Caco-2 (cell line): ENCODE results near the gene VWA3A. TPM values are rescaled to one million over a fixed set of nuclear protein-coding genes. Genes with fewer than 3 reads are reported as not detected.

Source experiments
- BruUV-seq: library from RNA; stranded (reverse); fragments of 400-500 nt; replicated peaks from 2 replicates; lab custom pipeline; 2021; lab: Mats Ljungman, UMichigan
- CTCF ChIA-PET: fragments of 300-600 bp; sonication (Branson Sonifier 250); formaldehyde crosslinking; loops from one replicate; lab custom pipeline; 2022; ENCODE audit warnings: antibody characterized with exemption; lab: Charles Lee
- POLR2A ChIA-PET: fragments of 300-600 bp; sonication (Branson Sonifier 250); formaldehyde crosslinking; loops from one replicate; lab custom pipeline; 2022; ENCODE audit warnings: antibody characterized with exemption; lab: Charles Lee
- DNase-seq, 2 experiments: peaks; one replicate each; pipeline versions ENCODE4 v3.0.0 to v3.0.0-alpha.2; 2020 to 2022
- H3K27me3 ChIP-seq: replicated peaks from 2 replicates; pipeline ENCODE4 v1.6.0; 2011; ENCODE audit warnings: low read length; ENCODE audit not compliant: control insufficient read depth, insufficient read depth
- H3K36me3 ChIP-seq: 2 replicates; pipeline ENCODE4 v1.5.1; 2011; ENCODE audit warnings: low read length; ENCODE audit not compliant: control insufficient read depth, insufficient read depth
- H3K4me1 ChIP-seq: fragments of 250-450 bp; sonication (Bioruptor Pico); 2 replicates; pipeline ENCODE4 v1.5.1; 2020; ENCODE audit warnings: mild to moderate bottlenecking
- H3K4me3 ChIP-seq: 2 replicates; pipeline ENCODE4 v1.5.1; 2011; ENCODE audit warnings: low read depth, mild to moderate bottlenecking, control low read depth, low read length
- H3K9me3 ChIP-seq: fragments of 250-450 bp; sonication (Bioruptor Pico); 2 replicates; pipeline ENCODE4 v1.5.1; 2020; ENCODE audit warnings: mild to moderate bottlenecking, moderate library complexity
- H3K27ac Mint-ChIP-seq: one replicate; pipeline ENCODE4 v1.8.0; 2022; ENCODE audit warnings: mixed read lengths; ENCODE audit not compliant: unreplicated experiment
- H3K27me3 Mint-ChIP-seq: one replicate; pipeline ENCODE4 v1.8.0; 2022; ENCODE audit warnings: mixed read lengths; ENCODE audit not compliant: insufficient read depth, unreplicated experiment
- H3K36me3 Mint-ChIP-seq: one replicate; pipeline ENCODE4 v1.8.0; 2022; ENCODE audit warnings: mild to moderate bottlenecking, mixed read lengths; ENCODE audit not compliant: insufficient read depth, unreplicated experiment
- H3K4me1 Mint-ChIP-seq: one replicate; pipeline ENCODE4 v1.8.0; 2022; ENCODE audit warnings: low read depth, mixed read lengths; ENCODE audit not compliant: unreplicated experiment
- H3K4me3 Mint-ChIP-seq: one replicate; pipeline ENCODE4 v1.8.0; 2022; ENCODE audit warnings: mild to moderate bottlenecking, moderate library complexity, mixed read lengths; ENCODE audit not compliant: unreplicated experiment
- H3K9me3 Mint-ChIP-seq: one replicate; pipeline ENCODE4 v1.8.0; 2022; ENCODE audit warnings: mixed read lengths; ENCODE audit not compliant: unreplicated experiment
- CTCF ChIP-seq, 2 experiments: fragments of 200-600 bp in 1 of 2; IDR thresholded peaks; 1 replicate in 1 of 2; 2 replicates in 1 of 2; pipeline versions ENCODE4 v1.5.1 to v1.8.0; 2011 to 2022; ENCODE audit warnings: antibody characterized with exemption in 1 of 2, control low read depth in 1 of 2, inconsistent platforms in 1 of 2, low read depth in 1 of 2, low read length in 1 of 2, mild to moderate bottlenecking in 1 of 2, moderate library complexity in 1 of 2; ENCODE audit not compliant: insufficient read depth in 1 of 2, severe bottlenecking in 1 of 2, unreplicated experiment in 1 of 2
- intact Hi-C: fragments of 100-400 bp; cut with micrococcal nuclease; formaldehyde crosslinking; loops from one replicate; pipeline ENCODE4 v1.10.0; 2022; ENCODE audit not compliant: unreplicated experiment
- total RNA-seq: library from RNA; stranded (reverse); gene quantifications from 2 replicates; pipeline ENCODE4 v1.2.3, GENCODE V29; 2022

VWA3A gene
- total RNA-seq, 1 experiment from 2014 or later, result not detected

- Mint-ChIP-seq H3K4me1 (no peaks in the 10 kb centered on the region), H3K27ac (no peak overlapping the region), H3K27me3 (no peaks in the 10 kb centered on the region), H3K4me3 (no peak overlapping the region), H3K9me3 (no peaks in the 10 kb centered on the region), H3K36me3 (no peaks in the 10 kb centered on the region)
- Histone ChIP-seq H3K9me3 (no peaks in the 10 kb centered on the region), H3K27me3 (no peaks in the 10 kb centered on the region), H3K36me3 (no peaks in the 10 kb centered on the region; the same call in 1 of the 2 replicates), H3K4me3 (no peak overlapping the region), H3K4me1 (no peaks in the 10 kb centered on the region)
- DNase-seq, result no peak
- intact Hi-C loops, result no loop called here
- POLR2A ChIA-PET, result no interaction called here
- no TSS peak for BruUV-seq
- CTCF ChIA-PET, result interaction anchor here (1.4 kb wide), 1 partner anchor 14 kb away, joined by 4 read pairs; no protein-coding TSS in a partner anchor
- no peak for TF ChIP-seq CTCF (IDR thresholded peaks at IDR 0.05; ENCODE audit: insufficient read depth in 1 of 2, low read depth in 1 of 2, low read length in 1 of 2, severe bottlenecking in 1 of 2, unreplicated experiment in 1 of 2)
Measured at GRCh38 chr16:22091721-22092120, 620 bp upstream of the VWA3A start.

DNA sequence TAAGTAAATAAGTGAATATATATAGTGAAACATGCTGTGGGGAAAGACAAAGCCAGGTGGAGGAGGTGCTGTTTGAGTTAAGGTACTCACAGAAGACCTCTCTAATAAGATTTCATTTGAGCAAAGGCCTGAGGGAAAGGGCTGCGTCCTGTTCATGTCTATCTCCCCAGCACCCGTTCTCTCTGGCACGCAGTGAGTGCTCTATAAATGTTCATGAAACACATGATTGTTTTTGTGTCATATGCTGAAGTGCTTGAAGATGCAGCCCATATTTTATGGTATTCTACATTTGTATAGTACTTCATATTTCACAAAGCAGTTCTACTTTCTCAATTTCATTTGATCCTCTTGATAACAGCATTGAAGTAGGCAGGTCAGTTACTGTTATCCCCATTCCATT lies 990 bp downstream of the VWA3A start:
- Mint-ChIP-seq H3K4me3 (no peak overlapping the region), H3K27ac (no peak overlapping the region), H3K9me3 (no peaks in the 10 kb centered on the region), H3K4me1 (no peaks in the 10 kb centered on the region), H3K36me3 (no peaks in the 10 kb centered on the region), H3K27me3 (peaks cover 3% of the 10 kb centered on the region)
- no TSS peak for BruUV-seq
- Histone ChIP-seq H3K4me1 (no peaks in the 10 kb centered on the region), H3K4me3 (no peak overlapping the region), H3K9me3 (no peaks in the 10 kb centered on the region), H3K27me3 (no peaks in the 10 kb centered on the region), H3K36me3 (no peaks in the 10 kb centered on the region; the same call in 1 of the 2 replicates)
- ChIA-PET CTCF (no interaction called here), POLR2A (no interaction called here)
- intact Hi-C loops, result no loop called here
- DNase-seq, result no peak
- TF ChIP-seq CTCF (IDR thresholded peaks at IDR 0.05; ENCODE audit: insufficient read depth in 1 of 2, low read depth in 1 of 2, low read length in 1 of 2, severe bottlenecking in 1 of 2, unreplicated experiment in 1 of 2), result no peak

DNA sequence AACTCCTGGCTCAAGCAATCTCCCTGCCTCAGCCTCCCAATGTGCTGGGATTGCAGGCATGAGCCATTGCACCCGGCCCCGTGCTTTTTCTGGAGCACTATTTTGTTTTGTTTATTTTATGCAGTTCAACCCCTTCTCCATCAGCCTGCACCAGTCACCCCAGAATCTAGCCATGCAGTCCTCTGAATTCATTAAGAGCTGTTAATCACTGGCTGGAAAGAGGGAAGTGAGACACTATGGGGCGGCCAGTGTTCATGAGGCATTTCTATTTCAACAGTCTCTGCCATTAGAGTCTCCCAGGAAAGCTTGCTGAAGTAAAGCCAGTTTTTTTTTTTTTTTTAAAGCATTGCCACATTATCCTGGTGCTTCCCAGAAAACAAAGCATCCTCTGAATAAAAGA lies 1.7 kb downstream of the VWA3A start:
- H3K27me3 Mint-ChIP-seq, result peaks cover 3% of the 10 kb centered on the region
- intact Hi-C loops, result no loop called here
- CTCF ChIA-PET, result no interaction called here
- no peaks in the 10 kb centered on the region for H3K36me3 Mint-ChIP-seq
- Histone ChIP-seq H3K27me3 (no peaks in the 10 kb centered on the region), H3K4me3 (no peak overlapping the region), H3K36me3 (no peaks in the 10 kb centered on the region), H3K4me1 (no peaks in the 10 kb centered on the region), H3K9me3 (no peaks in the 10 kb centered on the region)
- H3K27ac Mint-ChIP-seq, result no peak overlapping the region
- no peak overlapping the region for H3K4me3 Mint-ChIP-seq
- POLR2A ChIA-PET, result no interaction called here
- no peak for DNase-seq
- no peak for TF ChIP-seq CTCF (IDR thresholded peaks at IDR 0.05; ENCODE audit: insufficient read depth in 1 of 2, low read depth in 1 of 2, low read length in 1 of 2, severe bottlenecking in 1 of 2, unreplicated experiment in 1 of 2)
- no peaks in the 10 kb centered on the region for H3K9me3 Mint-ChIP-seq
- BruUV-seq, result no TSS peak
- H3K4me1 Mint-ChIP-seq, result no peaks in the 10 kb centered on the region
